ENCODE data around the gene TSGA10.
"Not testable (repeated sequence)": the region's sequence is repeated elsewhere in the genome, so short reads cannot be mapped to it uniquely, and the experiment has no call there.

The TSGA10 gene

DNA sequence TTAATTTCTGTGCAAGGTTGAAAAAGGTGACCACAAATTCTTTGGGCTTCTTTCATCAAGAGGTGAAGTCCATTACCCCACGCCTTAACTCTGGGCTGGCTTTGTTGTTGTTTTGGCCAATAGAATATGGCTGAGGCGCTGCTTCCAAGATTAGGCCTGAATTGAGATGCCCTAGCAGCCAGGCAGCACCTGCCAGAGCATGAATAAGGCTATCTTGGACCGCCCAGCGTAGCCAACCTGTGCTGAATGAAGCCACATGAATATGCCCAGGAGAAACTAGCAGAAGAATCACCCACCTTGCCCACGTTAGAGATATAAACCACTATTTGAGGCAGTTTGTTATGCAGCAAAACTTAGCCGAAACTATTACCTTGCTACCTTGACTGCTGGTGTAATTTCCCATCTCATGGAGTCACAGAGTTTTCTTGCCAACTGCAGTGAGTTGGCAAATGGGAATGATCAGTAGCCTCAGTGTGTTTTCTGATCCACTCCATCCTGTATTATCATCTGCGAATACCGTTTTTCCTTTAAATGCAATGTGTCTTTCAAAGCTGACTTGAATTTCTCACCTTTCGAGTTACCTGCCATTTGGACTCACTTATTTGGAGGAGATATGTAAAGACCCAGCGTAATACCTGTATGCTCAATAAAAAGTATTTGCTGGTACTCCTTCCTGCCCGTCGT is 679 bp downstream of the TSGA10 start:
- no peak for DNase-seq (ENCODE audit: low read depth, low spot score)

DNA sequence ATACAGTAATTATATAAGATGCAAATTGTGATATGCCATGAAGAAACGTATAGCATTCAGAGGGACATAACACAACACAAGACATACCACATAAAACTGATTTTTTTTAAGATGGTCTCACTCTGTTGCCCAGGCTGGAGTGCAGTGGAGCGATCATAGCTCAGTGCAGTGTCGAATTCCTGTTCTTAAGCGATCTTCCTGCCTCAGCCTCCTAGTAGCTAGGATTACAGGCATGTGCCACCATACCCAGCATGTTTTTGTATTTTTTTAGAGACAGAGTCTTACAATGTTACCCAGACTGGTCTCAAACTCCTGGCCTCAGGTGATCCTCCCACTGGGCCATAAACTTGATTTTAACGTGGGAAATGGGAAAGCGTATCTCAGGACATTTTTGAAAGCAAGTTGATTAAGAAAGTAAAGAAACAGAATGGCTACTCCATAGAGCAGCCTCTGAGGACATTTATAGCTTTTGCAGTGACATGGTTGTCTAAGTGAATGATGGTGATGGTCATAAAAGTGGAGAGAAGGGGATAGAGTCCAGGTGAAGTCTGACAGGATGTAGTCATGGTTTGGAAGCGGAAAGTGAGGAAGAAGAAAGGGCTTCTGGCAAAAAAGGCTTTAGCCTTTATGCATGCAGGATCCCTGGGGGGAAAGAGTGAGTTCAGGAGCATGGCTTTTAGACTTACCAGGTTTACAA is 2.4 kb downstream of the TSGA10 start:
- DNase-seq (ENCODE audit: low read depth, low spot score), result no peak

- no peak for DNase-seq (ENCODE audit: low read depth, low spot score)
These were observed 4.0 kb downstream of the TSGA10 start for GRCh38 chr2:99150706-99151105.

DNA sequence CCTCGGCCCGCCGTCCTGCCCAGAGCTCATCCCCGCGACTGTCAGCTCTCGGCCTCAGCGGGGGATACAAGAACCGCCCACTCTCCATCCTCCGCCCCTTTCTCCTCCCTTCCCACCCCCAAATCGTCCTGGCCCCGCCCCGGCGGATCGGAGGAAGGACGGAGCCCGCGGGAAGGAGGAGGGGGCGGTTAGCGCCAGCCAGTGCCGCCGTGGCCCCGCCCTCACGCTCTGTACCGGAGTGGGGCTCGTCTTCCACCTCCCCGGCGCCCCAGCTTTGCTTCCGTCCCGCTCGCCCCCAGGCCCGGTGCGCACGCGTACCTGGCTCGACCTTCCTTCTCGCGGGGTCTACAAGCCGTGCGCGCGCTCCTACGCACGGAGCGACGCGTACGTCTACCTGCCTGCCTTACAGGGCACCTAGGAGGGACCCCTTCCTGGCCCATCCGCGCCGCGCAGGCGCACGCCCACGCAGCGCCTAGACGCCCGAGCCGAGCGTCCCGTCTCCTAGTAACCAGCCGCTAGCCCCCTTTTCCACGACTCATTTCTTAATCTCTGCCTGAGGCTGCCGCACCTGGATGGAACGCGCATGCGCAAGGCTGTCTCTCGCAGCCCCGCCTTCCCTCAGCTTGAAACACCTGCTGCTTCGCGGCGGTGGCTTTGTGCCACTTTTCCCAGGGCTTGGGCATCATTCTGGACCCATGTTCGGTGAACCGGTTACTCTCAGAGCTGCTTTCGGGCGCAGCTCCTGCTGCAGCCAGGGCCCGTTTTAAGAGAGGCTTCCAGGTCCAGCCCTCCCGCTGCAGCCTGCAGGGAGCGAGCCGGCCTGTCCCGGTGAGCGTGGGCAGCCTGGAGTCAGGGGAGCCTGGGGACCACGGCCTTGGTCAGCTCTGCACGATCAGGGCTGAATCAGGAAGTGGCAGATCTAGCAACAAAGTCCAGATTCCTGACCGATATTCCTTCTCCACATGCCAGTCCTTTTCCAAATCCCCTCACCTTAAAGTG is 13.3 kb downstream of the TSGA10 start, which contains the start of gene C2orf15:
C2orf15 (plus strand) TSS at position 598 of the 999 bp plus-strand sequence. CDS start 8,852 bp downstream, outside the sequence.
- DNase-seq (ENCODE audit: low read depth, low spot score), result no peak

GRCh38 chr2:99140860-99141109 is 14.0 kb downstream of the TSGA10 start:
- DNase-seq (ENCODE audit: low read depth, low spot score), result no peak

DNA sequence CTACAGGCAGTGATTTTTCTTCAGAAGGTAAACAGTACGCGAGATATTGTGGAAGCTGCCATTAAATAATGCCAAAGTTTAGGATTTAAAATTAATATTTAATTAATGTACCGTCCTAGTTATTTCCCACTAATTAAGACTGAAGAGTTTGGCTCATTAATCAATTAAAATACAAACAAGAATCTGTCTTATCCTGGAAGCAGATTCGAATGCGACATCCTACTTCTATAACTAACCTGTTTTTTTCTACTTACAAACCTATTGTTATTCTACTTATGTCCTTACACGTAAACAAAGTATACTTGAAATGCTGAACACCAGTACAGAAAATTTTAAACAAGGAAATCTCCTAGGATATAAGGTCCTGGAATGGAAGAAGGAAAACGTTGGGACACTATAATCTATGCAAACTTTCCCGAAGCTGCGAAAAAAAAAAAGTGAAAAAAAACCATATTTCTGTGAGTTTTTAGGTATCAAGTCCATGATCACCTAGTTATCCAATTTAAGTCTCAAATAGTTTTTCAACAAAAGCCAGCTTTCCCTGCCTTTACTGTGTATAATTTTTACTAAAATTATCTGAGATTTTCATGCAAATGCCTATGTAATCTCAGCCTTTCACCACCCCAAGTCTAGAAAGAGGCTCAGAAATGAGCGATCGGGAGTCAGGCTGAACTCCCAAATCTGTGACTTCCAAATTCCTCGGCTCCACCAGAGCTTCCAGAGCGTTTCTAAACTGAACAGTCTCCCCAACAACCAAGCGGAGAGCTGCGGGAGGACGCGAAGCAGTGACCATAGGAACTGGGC is 14.5 kb downstream of the TSGA10 start:
- DNase-seq (ENCODE audit: low read depth, low spot score), result no peak

- no peak for DNase-seq (ENCODE audit: low read depth, low spot score)
These were observed 15.7 kb downstream of the TSGA10 start for GRCh38 chr2:99139003-99139402.

DNA sequence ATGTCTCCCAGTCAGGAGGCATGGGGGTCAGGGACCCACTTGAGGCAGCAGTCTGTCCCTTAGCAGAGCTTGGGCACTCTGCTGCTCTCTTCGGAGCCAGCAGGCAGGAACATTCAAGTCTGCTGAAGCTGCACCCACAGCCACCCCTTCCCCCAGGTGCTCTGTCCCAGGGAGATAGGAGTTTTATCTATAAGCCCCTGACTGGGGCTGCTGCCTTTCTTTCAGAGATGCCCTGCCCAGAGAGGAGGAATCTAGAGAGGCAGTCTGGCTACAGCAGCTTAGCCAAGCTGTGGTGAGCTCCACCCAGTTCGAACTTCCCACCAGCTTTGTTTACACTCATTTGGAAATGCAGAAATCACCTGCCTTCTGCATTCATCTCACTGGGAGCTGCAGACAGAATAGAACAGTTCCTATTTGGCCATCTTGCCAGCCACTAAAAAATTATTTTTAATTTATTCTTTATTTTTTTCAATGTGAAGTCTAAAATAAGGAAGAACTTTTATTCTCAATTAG is 19.6 kb downstream of the TSGA10 start:
- DNase-seq (ENCODE audit: low read depth, low spot score), result not testable (repeated sequence)

GRCh38 chr2:99127981-99128380 is 26.8 kb downstream of the TSGA10 start:
- no peak for DNase-seq (ENCODE audit: low read depth, low spot score)

GRCh38 chr2:99112617-99113016 is 42.1 kb downstream of the TSGA10 start:
- DNase-seq (ENCODE audit: low read depth, low spot score), result no peak

DNA sequence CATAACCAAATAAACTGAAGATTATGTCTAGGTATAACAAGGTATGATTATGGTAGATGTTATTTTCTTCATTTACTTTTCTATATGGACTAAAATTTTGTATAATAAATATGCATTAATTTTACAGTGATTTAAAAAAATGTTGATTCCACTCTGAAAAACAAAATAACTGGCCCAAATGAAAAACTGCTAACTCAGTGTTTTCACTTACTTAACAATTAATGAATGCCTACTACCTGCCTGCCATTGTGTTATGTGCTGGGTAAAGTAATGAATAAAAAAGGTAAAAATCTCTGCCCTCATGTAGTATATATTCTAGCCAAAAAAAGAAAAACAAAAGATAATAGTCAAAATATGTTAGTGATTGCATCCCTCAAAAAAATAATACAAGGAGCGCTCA is 42.8 kb downstream of the TSGA10 start:
- no peak for DNase-seq (ENCODE audit: low read depth, low spot score)

GRCh38 chr2:99111236-99111635 is 43.5 kb downstream of the TSGA10 start:
- no peak for DNase-seq (ENCODE audit: low read depth, low spot score)

GRCh38 chr2:99106913-99107312 is 47.8 kb downstream of the TSGA10 start:
- no peak for DNase-seq (ENCODE audit: low read depth, low spot score)

DNA sequence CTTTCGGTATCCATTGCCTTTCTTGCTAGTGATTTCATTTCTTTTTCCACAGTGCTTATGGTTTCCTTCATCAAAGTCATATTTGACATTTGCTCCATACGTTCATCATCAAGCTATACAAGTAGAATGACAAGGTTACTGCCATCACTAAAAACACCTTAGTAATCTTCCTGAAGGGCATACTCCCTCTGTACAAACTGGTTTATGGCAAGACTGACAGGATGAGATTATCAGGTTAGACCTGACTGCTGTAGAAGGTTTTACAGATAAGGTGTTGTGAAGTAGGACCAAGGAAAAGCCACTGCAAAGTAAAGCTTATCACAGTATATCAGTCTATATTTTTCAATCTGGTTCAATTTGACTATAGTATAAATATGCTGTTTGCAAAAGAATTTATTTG is 50.7 kb downstream of the TSGA10 start:
- no peak for DNase-seq (ENCODE audit: low read depth, low spot score)

DNA sequence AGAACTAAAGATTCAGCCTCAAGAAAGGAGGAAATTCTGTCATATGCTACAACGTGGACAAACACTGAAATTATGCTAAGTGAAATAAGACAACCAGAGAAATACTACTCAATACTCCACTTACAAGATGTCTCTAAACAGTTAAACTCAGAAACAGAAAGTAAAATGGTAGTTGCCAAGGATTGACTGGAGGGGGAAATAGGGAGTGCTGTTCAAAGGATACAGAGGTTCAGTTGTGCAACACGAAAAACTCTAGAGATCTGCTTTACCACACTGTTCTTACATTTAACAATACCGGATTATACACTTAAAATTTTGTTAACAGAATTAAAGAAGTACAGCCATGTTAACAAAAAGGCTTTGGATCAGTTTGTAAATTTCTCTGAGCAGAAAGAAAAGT is 53.0 kb downstream of the TSGA10 start:
- DNase-seq (ENCODE audit: low read depth, low spot score), result no peak

GRCh38 chr2:99096728-99097127 is 58.0 kb downstream of the TSGA10 start:
- DNase-seq (ENCODE audit: low read depth, low spot score), result no peak

DNA sequence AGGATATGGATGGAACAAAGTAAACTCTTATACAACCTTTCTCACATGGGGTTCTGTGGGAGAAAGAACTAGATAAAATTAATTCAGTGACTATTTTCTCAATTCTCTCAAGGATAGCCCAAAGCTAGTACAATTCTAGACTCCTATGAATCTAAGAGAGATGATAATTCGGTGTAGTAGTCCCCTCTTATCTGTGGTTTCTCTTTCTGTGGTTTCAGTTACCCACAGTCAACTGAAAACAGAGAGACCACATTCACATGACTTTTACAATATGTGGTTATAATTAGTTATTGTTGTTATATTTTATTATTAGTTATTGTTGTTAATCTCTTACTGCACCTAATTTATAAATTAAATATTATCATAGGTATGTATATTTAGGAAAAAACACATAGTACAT is 66.7 kb downstream of the TSGA10 start:
- no peak for DNase-seq (ENCODE audit: low read depth, low spot score)

GRCh38 chr2:99086385-99086784 is 68.4 kb downstream of the TSGA10 start:
- DNase-seq (ENCODE audit: low read depth, low spot score), result no peak

DNA sequence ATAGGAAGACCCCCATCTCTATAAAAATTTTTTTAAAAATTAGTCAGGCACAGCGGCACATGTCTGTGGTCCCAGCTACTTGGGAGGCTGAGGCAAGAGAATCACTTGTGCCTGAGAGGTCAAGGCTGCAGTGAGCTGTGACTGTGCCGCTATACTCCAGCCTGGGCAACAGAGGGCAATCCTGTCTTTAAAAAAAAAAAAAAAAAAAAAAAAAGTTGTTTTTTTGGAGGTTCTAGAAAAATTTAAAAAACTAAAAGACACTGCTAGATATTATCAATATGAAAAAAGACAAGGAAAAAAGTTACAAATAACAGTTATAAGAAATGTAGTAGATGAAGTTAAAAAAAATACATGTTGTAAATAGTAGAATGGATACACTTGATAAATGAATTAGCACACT is 69.3 kb downstream of the TSGA10 start:
- no peak for DNase-seq (ENCODE audit: low read depth, low spot score)

- no peak for DNase-seq (ENCODE audit: low read depth, low spot score)
These were observed 70.5 kb downstream of the TSGA10 start for GRCh38 chr2:99084256-99084655.

- no peak for DNase-seq (ENCODE audit: low read depth, low spot score)
These were observed 72.9 kb downstream of the TSGA10 start for GRCh38 chr2:99081891-99082290.
